Neural cell (in vitro differentiated cells): Measurements from ENCODE around the gene RASGRP2. TPM values are rescaled to one million over a fixed set of nuclear protein-coding genes. Genes with fewer than 3 reads are reported as not detected.
"Not testable (repeated sequence)": the region's sequence is repeated elsewhere in the genome, so short reads cannot be mapped to it uniquely, and the experiment has no call there.

Source experiments
- H2AFZ ChIP-seq: fragments of 200-600, 300-800 bp; sonication (generic), shearing (Covaris generic); 2 replicates; pipeline ENCODE4 v1.6.0; 2014; ENCODE audit warnings: low read depth, mild to moderate bottlenecking, antibody characterized with exemption, low read length, moderate library complexity
- H3F3A ChIP-seq: fragments of 200-600 bp; shearing (Covaris generic); 2 replicates; pipeline ENCODE4 v1.6.1; 2016; ENCODE audit warnings: mild to moderate bottlenecking, moderate library complexity, mixed read lengths, antibody characterized with exemption, low read length; ENCODE audit not compliant: insufficient read depth, poor library complexity, severe bottlenecking
- H3K27ac ChIP-seq: fragments of 200-600, 300-800 bp; sonication (generic), shearing (Covaris generic); 2 replicates; pipeline ENCODE4 v1.5.1; 2014; ENCODE audit warnings: mild to moderate bottlenecking, low read length, moderate library complexity
- H3K27me3 ChIP-seq: fragments of 300-800, 200-600 bp; sonication (generic), shearing (Covaris generic); 2 replicates; pipeline ENCODE4 v1.6.0; 2014; ENCODE audit warnings: mild to moderate bottlenecking, low read depth, low read length, moderate library complexity; ENCODE audit not compliant: insufficient read depth
- H3K36me3 ChIP-seq: fragments of 300-800, 200-600 bp; sonication (generic), shearing (Covaris generic); 2 replicates; pipeline ENCODE4 v1.5.1; 2014; ENCODE audit warnings: mild to moderate bottlenecking, antibody characterized with exemption, low read length, moderate library complexity; ENCODE audit not compliant: insufficient read depth
- H3K4me2 ChIP-seq: fragments of 300-800, 200-600 bp; sonication (generic), shearing (Covaris generic); 2 replicates; pipeline ENCODE4 v1.6.0; 2014; ENCODE audit warnings: mild to moderate bottlenecking, low read length
- H3K4me3 ChIP-seq: fragments of 300-800, 200-600 bp; sonication (generic), shearing (Covaris generic); 2 replicates; pipeline ENCODE4 v1.5.1; 2014; ENCODE audit warnings: mild to moderate bottlenecking, low read length, moderate library complexity
- H3K79me2 ChIP-seq: fragments of 200-600 bp; shearing (Covaris generic); replicated peaks from 2 replicates; pipeline ENCODE4 v1.6.0; 2014; ENCODE audit warnings: mild to moderate bottlenecking, low read length, moderate library complexity; ENCODE audit not compliant: insufficient read depth
- H3K9ac ChIP-seq: fragments of 300-800, 200-600 bp; sonication (generic), shearing (Covaris generic); 2 replicates; pipeline ENCODE4 v1.6.1; 2016; ENCODE audit warnings: mild to moderate bottlenecking, low read length, mixed read lengths
- H3K9me2 ChIP-seq: fragments of 200-600 bp; shearing (Covaris generic); 2 replicates; pipeline ENCODE4 v1.6.1; 2016; ENCODE audit warnings: mild to moderate bottlenecking, low read length, mixed read lengths; ENCODE audit not compliant: insufficient read depth
- H3K9me3 ChIP-seq: fragments of 200-600, 300-800 bp; sonication (generic), shearing (Covaris generic); 2 replicates; pipeline ENCODE4 v1.6.1; 2016; ENCODE audit warnings: mild to moderate bottlenecking, mixed run types, low read length, moderate library complexity, mixed read lengths
- H4K20me1 ChIP-seq: fragments of 200-600 bp; shearing (Covaris generic); 2 replicates; pipeline ENCODE4 v1.6.1; 2016; ENCODE audit warnings: mild to moderate bottlenecking, mixed run types; ENCODE audit not compliant: insufficient read depth
- CTCF ChIP-seq: fragments of 450-650 bp; IDR thresholded peaks from 2 replicates; pipeline ENCODE4 v1.5.1; 2014; ENCODE audit warnings: antibody characterized with exemption, mild to moderate bottlenecking, moderate library complexity; ENCODE audit not compliant: poor library complexity, severe bottlenecking
- EP300 ChIP-seq: fragments of 450-650 bp; conservative IDR thresholded peaks from 2 replicates; pipeline ENCODE4 v1.6.1; 2014; ENCODE audit warnings: antibody characterized with exemption, mild to moderate bottlenecking, moderate library complexity; ENCODE audit not compliant: poor library complexity, severe bottlenecking
- EZH2 ChIP-seq: fragments of 200-600, 300-800 bp; shearing (Covaris generic), sonication (generic); IDR thresholded peaks from 2 replicates; pipeline ENCODE4 v1.6.1; 2014; ENCODE audit warnings: antibody characterized with exemption, low read length, borderline replicate concordance, mild to moderate bottlenecking; ENCODE audit not compliant: insufficient read depth, poor library complexity, severe bottlenecking
- MXI1 ChIP-seq: fragments of 450-650 bp; conservative IDR thresholded peaks from 2 replicates; pipeline ENCODE4 v1.6.1; 2014; ENCODE audit warnings: antibody characterized with exemption, mild to moderate bottlenecking; ENCODE audit not compliant: poor library complexity, severe bottlenecking
- POLR2AphosphoS5 ChIP-seq: IDR thresholded peaks from 2 replicates; pipeline ENCODE4 v1.6.1; 2012
- RAD21 ChIP-seq: fragments of 450-650 bp; conservative IDR thresholded peaks from 2 replicates; pipeline ENCODE4 v1.6.1; 2014; ENCODE audit warnings: antibody characterized with exemption, mild to moderate bottlenecking, moderate library complexity
- REST ChIP-seq: IDR thresholded peaks from 2 replicates; pipeline ENCODE4 v1.6.1; 2012; ENCODE audit warnings: borderline replicate concordance
- SMC3 ChIP-seq: fragments of 450-650 bp; conservative IDR thresholded peaks from 2 replicates; pipeline ENCODE4 v1.6.1; 2014; ENCODE audit warnings: antibody characterized with exemption, mild to moderate bottlenecking, moderate library complexity; ENCODE audit not compliant: poor library complexity
- TAF1 ChIP-seq: IDR thresholded peaks from 2 replicates; pipeline ENCODE4 v1.6.1; 2012; ENCODE audit warnings: low read depth
- polyA plus RNA-seq: library from polyadenylated mRNA; depleted of rRNA; stranded (reverse); fragments of >200 nt; gene quantifications from 2 replicates; pipeline ENCODE4 v1.2.3, GENCODE V29; 2014

The RASGRP2 gene
- polyA plus RNA-seq, 1 donor from 2014 or later, result 4.5 TPM

- TF ChIP-seq EP300 (no peak), POLR2AphosphoS5 (no peak), CTCF (no peak), SMC3 (no peak), MXI1 (no peak), RAD21 (no peak), EZH2 (no peak)
- Histone ChIP-seq H3K9me3 (no peaks in the 10 kb centered on the region), H3K4me2 (no peak overlapping the region), H3K27me3 (no peaks in the 10 kb centered on the region), H3K36me3 (no peaks in the 10 kb centered on the region), H3K9ac (no peak overlapping the region), H3K9me2 (no peaks in the 10 kb centered on the region), H3K27ac (no peak overlapping the region), H3K4me3 (no peak overlapping the region), H4K20me1 (peaks cover 14% of the 10 kb centered on the region), H2AFZ (no peak overlapping the region), H3K79me2 (peaks cover 74% of the 10 kb centered on the region), H3F3A (no peaks in the 10 kb centered on the region)
Measured at GRCh38 chr11:64705501-64705900, 38.4 kb downstream of the RASGRP2 start.

GRCh38 chr11:64703048-64703447 lies 40.9 kb downstream of the RASGRP2 start:
- Histone ChIP-seq H3K27ac (no peak overlapping the region), H3K9ac (no peak overlapping the region), H3F3A (no peaks in the 10 kb centered on the region), H3K4me3 (no peak overlapping the region), H3K9me2 (no peaks in the 10 kb centered on the region), H4K20me1 (peaks cover 7% of the 10 kb centered on the region), H3K36me3 (no peaks in the 10 kb centered on the region), H3K4me2 (no peak overlapping the region), H3K9me3 (no peaks in the 10 kb centered on the region), H3K27me3 (no peaks in the 10 kb centered on the region), H2AFZ (no peak overlapping the region), H3K79me2 (peaks cover 72% of the 10 kb centered on the region)
- TF ChIP-seq RAD21 (no peak), SMC3 (no peak), MXI1 (no peak), EP300 (no peak), TAF1 (no peak), EZH2 (no peak), REST (no peak), POLR2AphosphoS5 (no peak), CTCF (no peak)

- not testable (repeated sequence) for H3K27me3 ChIP-seq, H3K4me2 ChIP-seq, H3K9me2 ChIP-seq, H2AFZ ChIP-seq, H4K20me1 ChIP-seq, H3K27ac ChIP-seq, H3K9ac ChIP-seq, H3K36me3 ChIP-seq, H3K4me3 ChIP-seq, H3F3A ChIP-seq, H3K9me3 ChIP-seq
- peaks cover 66% of the 10 kb centered on the region for H3K79me2 ChIP-seq
Measured at GRCh38 chr11:64701956-64702355, 42.0 kb downstream of the RASGRP2 start.
